ENCODE results near the gene DDIT3.

DNA sequence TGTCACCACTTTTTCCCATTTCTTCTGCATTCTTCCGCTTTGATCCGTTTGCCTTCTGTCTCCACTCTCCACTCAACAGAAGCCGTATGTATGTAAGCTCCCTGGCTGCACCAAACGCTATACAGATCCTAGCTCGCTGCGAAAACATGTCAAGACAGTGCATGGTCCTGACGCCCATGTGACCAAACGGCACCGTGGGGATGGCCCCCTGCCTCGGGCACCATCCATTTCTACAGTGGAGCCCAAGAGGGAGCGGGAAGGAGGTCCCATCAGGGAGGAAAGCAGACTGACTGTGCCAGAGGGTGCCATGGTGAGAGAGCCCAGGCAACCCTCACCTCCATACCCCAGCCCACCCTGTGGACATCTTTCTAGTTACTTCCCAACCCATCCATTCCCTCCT, 52.4 kb downstream of the DDIT3 start:
- TF ChIP-seq CTCF (IDR thresholded peaks at IDR 0.05) (no peak), POLR2A (IDR thresholded peaks at IDR 0.05) (no peak)
